ENCODE measurements around the gene CBX3. TPM values are rescaled to one million over a fixed set of nuclear protein-coding genes. Genes with fewer than 3 reads are reported as not detected.

Gene CBX3
- total RNA-seq, 2 experiments from 2014 or later: 124 to 132 TPM

GRCh38 chr7:26224359-26224758 is 22.8 kb downstream of the CBX3 start:
- Histone ChIP-seq H3K9me3 (ENCODE audit: control insufficient read depth in 1 of 2, insufficient read depth in 1 of 2, low read length in 2 of 2) (peaks cover 0 to 5% of the 10 kb centered on the region in 2 experiments), H3K27ac (ENCODE audit: low read depth in 1 of 2, low read length in 2 of 2) (no peak overlapping the region), H3K4me1 (ENCODE audit: insufficient read depth, low read length) (no peaks in the 10 kb centered on the region), H3K4me3 (ENCODE audit: low read length) (no peak overlapping the region), H3K36me3 (ENCODE audit: insufficient read depth, low read length) (no peaks in the 10 kb centered on the region), H3K27me3 (ENCODE audit: control insufficient read depth in 1 of 2, insufficient read depth in 2 of 2, low read length in 2 of 2) (no peaks in the 10 kb centered on the region)
- Mint-ChIP-seq H3K9me3 (no peaks in the 10 kb centered on the region), H3K36me3 (ENCODE audit: low read depth) (no peaks in the 10 kb centered on the region), H3K27me3 (peaks cover 3% of the 10 kb centered on the region), H3K27ac (no peak overlapping the region), H3K4me1 (ENCODE audit: low read depth) (no peaks in the 10 kb centered on the region), H3K4me3 (no peak overlapping the region)
- ChIA-PET POLR2A (no interaction called here), CTCF (interaction anchor here (0.7 kb wide), 1 partner anchor 41 kb away, joined by 3 read pairs; no protein-coding TSS in a partner anchor)
- ATAC-seq (ENCODE audit: poor library complexity): no peak
- DNase-seq: no peak
- intact Hi-C loops (cut with DNase I, micrococcal nuclease): no loop called here
- TF ChIP-seq CTCF (IDR thresholded peaks at IDR 0.05): no peak

GRCh38 chr7:26227987-26228386 is 26.4 kb downstream of the CBX3 start:
- H3K4me1 ChIP-seq (ENCODE audit: insufficient read depth, low read length): no peaks in the 10 kb centered on the region
- no peak overlapping the region for H3K27ac Mint-ChIP-seq
- H3K4me1 Mint-ChIP-seq (ENCODE audit: low read depth): no peaks in the 10 kb centered on the region
- ChIA-PET POLR2A (interaction anchor here (1.3 kb wide), 1 partner anchor 8 kb away, joined by 4 read pairs; no protein-coding TSS in a partner anchor), CTCF (no interaction called here)
- no peak for TF ChIP-seq CTCF (IDR thresholded peaks at IDR 0.05)
- ATAC-seq (ENCODE audit: poor library complexity) (no peak), DNase-seq (no peak)
- H3K27ac ChIP-seq (ENCODE audit: low read depth in 1 of 2, low read length in 2 of 2): no peak overlapping the region
- H3K27me3 ChIP-seq (ENCODE audit: control insufficient read depth in 1 of 2, insufficient read depth in 2 of 2, low read length in 2 of 2): no peaks in the 10 kb centered on the region
- no peaks in the 10 kb centered on the region for H3K9me3 Mint-ChIP-seq
- no peak overlapping the region for H3K4me3 ChIP-seq (ENCODE audit: low read length)
- no peaks in the 10 kb centered on the region for H3K27me3 Mint-ChIP-seq
- no peaks in the 10 kb centered on the region for H3K36me3 Mint-ChIP-seq (ENCODE audit: low read depth)
- H3K4me3 Mint-ChIP-seq: no peak overlapping the region
- intact Hi-C loops (cut with DNase I, micrococcal nuclease): no loop called here
- H3K36me3 ChIP-seq (ENCODE audit: insufficient read depth, low read length): no peaks in the 10 kb centered on the region
- no peaks in the 10 kb centered on the region for H3K9me3 ChIP-seq (ENCODE audit: control insufficient read depth in 1 of 2, insufficient read depth in 1 of 2, low read length in 2 of 2)

- Mint-ChIP-seq H3K27ac (no peak overlapping the region), H3K4me1 (ENCODE audit: low read depth) (no peaks in the 10 kb centered on the region), H3K27me3 (no peaks in the 10 kb centered on the region), H3K36me3 (ENCODE audit: low read depth) (no peaks in the 10 kb centered on the region), H3K4me3 (no peak overlapping the region), H3K9me3 (no peaks in the 10 kb centered on the region)
- Histone ChIP-seq H3K9me3 (ENCODE audit: control insufficient read depth in 1 of 2, insufficient read depth in 1 of 2, low read length in 2 of 2) (no peaks in the 10 kb centered on the region), H3K36me3 (ENCODE audit: insufficient read depth, low read length) (no peaks in the 10 kb centered on the region), H3K27me3 (ENCODE audit: control insufficient read depth in 1 of 2, insufficient read depth in 2 of 2, low read length in 2 of 2) (no peaks in the 10 kb centered on the region), H3K27ac (ENCODE audit: low read depth in 1 of 2, low read length in 2 of 2) (no peak overlapping the region), H3K4me1 (ENCODE audit: insufficient read depth, low read length) (no peaks in the 10 kb centered on the region), H3K4me3 (ENCODE audit: low read length) (no peak overlapping the region)
- no peak for ATAC-seq (ENCODE audit: poor library complexity)
- intact Hi-C loops (cut with DNase I, micrococcal nuclease): no loop called here
- no peak for DNase-seq
- POLR2A ChIA-PET: no interaction called here
- no peak for TF ChIP-seq CTCF (IDR thresholded peaks at IDR 0.05)
- CTCF ChIA-PET: no interaction called here
Measured at GRCh38 chr7:26233902-26234511, 32.5 kb downstream of the CBX3 start.
